Endothelial cell of umbilical vein (primary cell): ENCODE measurements around the gene ZDHHC20.

Source experiments
- CTCF ChIP-seq, 2 donors: IDR thresholded peaks; 1 replicate in 1 of 2; 2 replicates in 1 of 2; pipeline ENCODE4 v1.5.1; 2011; ENCODE audit warnings: low read length in 2 of 2, mild to moderate bottlenecking in 2 of 2, moderate library complexity in 2 of 2, control low read depth in 1 of 2, inconsistent platforms in 1 of 2, low read depth in 1 of 2; ENCODE audit not compliant: insufficient read depth in 1 of 2; ENCODE audit errors: extremely low read depth in 1 of 2
- EZH2 ChIP-seq: IDR thresholded peaks from 2 replicates; pipeline ENCODE4 v1.6.1; 2012; ENCODE audit warnings: borderline replicate concordance, low read depth, mild to moderate bottlenecking, moderate library complexity, low read length, inconsistent platforms; ENCODE audit not compliant: severe bottlenecking
- FOS ChIP-seq: IDR thresholded peaks from 2 replicates; pipeline ENCODE4 v1.6.1; 2011; ENCODE audit warnings: mild to moderate bottlenecking, low read length, moderate library complexity, borderline replicate concordance; ENCODE audit not compliant: insufficient read depth
- GATA2 ChIP-seq: IDR thresholded peaks from 2 replicates; pipeline ENCODE4 v1.7.0; 2011; ENCODE audit warnings: low read depth, mild to moderate bottlenecking, moderate library complexity, mixed read lengths, low read length; ENCODE audit not compliant: insufficient read length, insufficient read depth
- MAX ChIP-seq: IDR thresholded peaks from 2 replicates; pipeline ENCODE4 v1.6.1; 2011; ENCODE audit not compliant: insufficient read depth, insufficient read length
- MYC ChIP-seq: IDR thresholded peaks from one replicate; pipeline ENCODE4 v1.6.1; 2011; ENCODE audit warnings: mild to moderate bottlenecking, low read depth, low read length
- POLR2A ChIP-seq: IDR thresholded peaks from 2 replicates; pipeline ENCODE4 v1.6.1; 2012; ENCODE audit warnings: low read depth, mild to moderate bottlenecking, control low read depth, low read length
- POLR2AphosphoS5 ChIP-seq: IDR thresholded peaks from 2 replicates; pipeline ENCODE4 v1.6.1; 2012; ENCODE audit warnings: low read depth, mild to moderate bottlenecking, control low read depth, low read length, moderate library complexity; ENCODE audit not compliant: insufficient read depth

- no peak for TF ChIP-seq EZH2
- no peak for TF ChIP-seq CTCF (IDR thresholded peaks at IDR 0.05; ENCODE audit: extremely low read depth in 1 of 2, insufficient read depth in 1 of 2, low read depth in 1 of 2, low read length in 2 of 2)
- no peak for TF ChIP-seq POLR2AphosphoS5
- TF ChIP-seq MAX = no peak
- no peak for TF ChIP-seq MYC
- TF ChIP-seq POLR2A = no peak
- TF ChIP-seq FOS = no peak
- TF ChIP-seq GATA2 = no peak
These were observed 128.8 kb downstream of the ZDHHC20 start for GRCh38 chr13:21330126-21330861.
